Lower lobe of right lung (tissue), 2 donors: ENCODE measurements around the gene FHAD1. TPM values are rescaled to one million over a fixed set of nuclear protein-coding genes. Genes with fewer than 3 reads are reported as not detected.

Experiments
- ATAC-seq, 2 donors: fragments of 200-7000 bp; cut with Tn5 transposase; one replicate each; pipeline ENCODE4 v1.9.1; 2020 to 2022; ENCODE audit warnings: mild to moderate bottlenecking in 2 of 2, moderate library complexity in 2 of 2
- DNase-seq: peaks from one replicate; pipeline ENCODE4 v3.0.0-alpha.2; 2020
- H3K27ac ChIP-seq: fragments of 200-600 bp; one replicate; pipeline ENCODE4 v1.8.0; 2022
- H3K27me3 ChIP-seq: fragments of 200-600 bp; one replicate; pipeline ENCODE4 v1.8.0; 2022; ENCODE audit warnings: low read depth
- H3K36me3 ChIP-seq: fragments of 200-600 bp; one replicate; pipeline ENCODE4 v1.8.0; 2022; ENCODE audit warnings: mild to moderate bottlenecking
- H3K4me1 ChIP-seq: fragments of 200-600 bp; one replicate; pipeline ENCODE4 v1.8.0; 2022
- H3K4me3 ChIP-seq: fragments of 200-600 bp; one replicate; pipeline ENCODE4 v1.8.0; 2022; ENCODE audit warnings: mild to moderate bottlenecking
- H3K9me3 ChIP-seq: fragments of 200-600 bp; one replicate; pipeline ENCODE4 v1.8.0; 2022
- CTCF ChIP-seq: fragments of 200-600 bp; IDR thresholded peaks from one replicate; pipeline ENCODE4 v1.8.0; 2022; ENCODE audit warnings: antibody characterized with exemption, mild to moderate bottlenecking
- intact Hi-C: fragments of 100-400 bp; cut with DNase I; formaldehyde crosslinking; loops from one replicate; pipeline ENCODE4 v1.11.0; 2022
- total RNA-seq: library from RNA; stranded (reverse); fragmentation: NEBNext Ultra II Directional; extraction: Animal tissue kit (Norgen Biotek cat#: 25700); gene quantifications from one replicate; pipeline ENCODE4 v1.2.1, GENCODE V29; 2021
- donor health status: DM: no; HTN: yes; CAD: no; lungs with severe emphysema.

The FHAD1 gene
- total RNA-seq, 1 donor from 2014 or later, result 14.3 TPM

GRCh38 chr1:15442119-15442518 is 195.1 kb downstream of the FHAD1 start:
- H3K4me1 ChIP-seq, result no peaks in the 10 kb centered on the region
- H3K36me3 ChIP-seq, result no peaks in the 10 kb centered on the region
- H3K27me3 ChIP-seq, result peaks cover 3% of the 10 kb centered on the region
- DNase-seq (no peak), ATAC-seq (no peak)
- H3K9me3 ChIP-seq, result no peaks in the 10 kb centered on the region
- TF ChIP-seq CTCF, result no peak
- intact Hi-C loops, result no loop called here
- H3K27ac ChIP-seq, result no peak overlapping the region
- H3K4me3 ChIP-seq, result no peak overlapping the region

GRCh38 chr1:15442759-15443158 is 195.7 kb downstream of the FHAD1 start:
- Histone ChIP-seq H3K9me3 (no peaks in the 10 kb centered on the region), H3K27me3 (peaks cover 5% of the 10 kb centered on the region), H3K4me1 (no peaks in the 10 kb centered on the region), H3K27ac (no peak overlapping the region), H3K36me3 (no peaks in the 10 kb centered on the region), H3K4me3 (no peak overlapping the region)
- no peak for ATAC-seq
- no peak for DNase-seq
- TF ChIP-seq CTCF, result no peak
- intact Hi-C loops, result no loop called here

GRCh38 chr1:15443281-15443680 is 196.3 kb downstream of the FHAD1 start:
- Histone ChIP-seq H3K4me1 (no peaks in the 10 kb centered on the region), H3K27ac (no peak overlapping the region), H3K27me3 (peaks cover 5% of the 10 kb centered on the region), H3K4me3 (no peak overlapping the region), H3K9me3 (no peaks in the 10 kb centered on the region), H3K36me3 (no peaks in the 10 kb centered on the region)
- ATAC-seq, result no peak
- intact Hi-C loops, result no loop called here
- DNase-seq, result no peak
- TF ChIP-seq CTCF, result no peak

DNA sequence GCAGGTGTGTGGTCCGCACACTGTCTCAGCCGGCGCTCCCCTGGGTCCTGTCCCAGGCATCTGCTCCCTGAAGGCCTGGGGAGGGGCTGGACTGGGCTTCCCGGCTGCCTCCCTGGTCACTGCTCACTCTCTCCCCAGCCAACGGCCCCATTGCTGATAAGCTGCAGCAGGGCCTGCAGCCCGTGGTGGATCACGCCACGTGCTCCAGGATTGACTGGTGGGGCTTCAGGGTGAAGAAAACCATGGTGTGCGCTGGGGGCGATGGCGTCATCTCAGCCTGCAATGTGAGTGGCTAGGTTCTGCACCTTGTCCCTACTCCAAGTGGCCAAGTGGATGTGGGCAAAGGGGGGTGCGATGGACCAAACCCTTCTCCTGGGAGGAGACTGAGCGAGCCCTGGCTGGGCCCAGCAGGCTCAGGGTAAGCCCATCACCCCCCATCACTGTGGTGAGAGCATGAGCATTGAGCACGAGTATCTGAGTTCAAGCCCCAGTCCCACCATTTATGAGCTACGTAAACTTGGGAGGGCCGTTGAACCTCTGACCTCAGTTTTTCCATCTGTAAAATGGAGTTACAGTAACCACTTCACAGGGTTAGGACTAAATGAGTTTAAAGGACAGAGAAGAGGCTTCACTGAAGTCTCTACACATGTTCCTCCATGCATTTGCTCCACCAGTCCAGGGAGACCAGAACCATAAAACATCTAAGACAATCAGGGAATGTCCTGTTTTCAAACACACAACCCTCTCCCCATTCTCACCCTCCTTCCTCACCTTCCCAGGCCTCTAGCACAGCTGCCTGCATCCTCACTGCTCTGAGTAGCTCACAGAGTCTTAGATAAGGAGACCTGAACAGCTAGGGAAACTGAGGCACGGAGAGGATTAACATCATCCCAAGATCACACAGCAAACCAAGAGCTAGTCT is 197.7 kb downstream of the FHAD1 start:
- H3K9me3 ChIP-seq, result no peaks in the 10 kb centered on the region
- no peak overlapping the region for H3K4me3 ChIP-seq
- no peak for DNase-seq
- no peaks in the 10 kb centered on the region for H3K4me1 ChIP-seq
- H3K27ac ChIP-seq, result no peak overlapping the region
- intact Hi-C loops, result no loop called here
- peaks cover 5% of the 10 kb centered on the region for H3K27me3 ChIP-seq
- H3K36me3 ChIP-seq, result no peaks in the 10 kb centered on the region
- TF ChIP-seq CTCF, result no peak
- ATAC-seq, result no peak

GRCh38 chr1:15445390-15446122 is 198.5 kb downstream of the FHAD1 start:
- intact Hi-C loops, result no loop called here
- H3K27me3 ChIP-seq, result peaks cover 5% of the 10 kb centered on the region
- no peaks in the 10 kb centered on the region for H3K9me3 ChIP-seq
- DNase-seq (no peak), ATAC-seq (no peak)
- H3K4me1 ChIP-seq, result no peaks in the 10 kb centered on the region
- no peak overlapping the region for H3K27ac ChIP-seq
- H3K4me3 ChIP-seq, result no peak overlapping the region
- H3K36me3 ChIP-seq, result no peaks in the 10 kb centered on the region
- no peak for TF ChIP-seq CTCF
